HepG2 (cell line): ENCODE measurements around the gene ARHGDIA. TPM values are rescaled to one million over a fixed set of nuclear protein-coding genes. Genes with fewer than 3 reads are reported as not detected.

Experiments used
- ARID4A ChIP-seq: sonication (generic); formaldehyde crosslinking; IDR thresholded peaks from 2 replicates; pipeline ENCODE4 v1.5.0; 2020; ENCODE audit warnings: mild to moderate bottlenecking, missing genetic modification reagents, borderline replicate concordance
- ATRX ChIP-seq: sonication (generic); formaldehyde crosslinking; IDR thresholded peaks from 2 replicates; pipeline ENCODE4 v1.4.0; 2020; ENCODE audit warnings: missing genetic modification reagents, borderline replicate concordance
- CREBL2 ChIP-seq: sonication (generic); formaldehyde crosslinking; IDR thresholded peaks from 2 replicates; pipeline ENCODE4 v1.8.1; 2023; ENCODE audit warnings: missing genetic modification reagents, mild to moderate bottlenecking, borderline replicate concordance
- GZF1 ChIP-seq: sonication (generic); formaldehyde crosslinking; IDR thresholded peaks from 2 replicates; pipeline ENCODE4 v1.5.1; 2020; ENCODE audit warnings: mild to moderate bottlenecking, missing genetic modification reagents
- KDM5B ChIP-seq: sonication (generic); formaldehyde crosslinking; IDR thresholded peaks from 2 replicates; pipeline ENCODE4 v1.4.0; 2020; ENCODE audit warnings: missing genetic modification reagents, mild to moderate bottlenecking, borderline replicate concordance
- MEF2D ChIP-seq: sonication (generic); formaldehyde crosslinking; IDR thresholded peaks from 2 replicates; pipeline ENCODE4 v1.5.1; 2020; ENCODE audit warnings: mild to moderate bottlenecking, missing genetic modification reagents
- MTA1 ChIP-seq: sonication (generic); formaldehyde crosslinking; IDR thresholded peaks from 2 replicates; pipeline ENCODE4 v1.4.0; 2020; ENCODE audit warnings: missing genetic modification reagents, mild to moderate bottlenecking, borderline replicate concordance
- NCOA5 ChIP-seq: sonication (generic); formaldehyde crosslinking; IDR thresholded peaks from 2 replicates; pipeline ENCODE4 v1.4.0; 2020; ENCODE audit warnings: missing genetic modification reagents
- NFYB ChIP-seq: sonication (generic); formaldehyde crosslinking; IDR thresholded peaks from 2 replicates; pipeline ENCODE4 v1.4.0; 2020; ENCODE audit warnings: missing genetic modification reagents
- PREB ChIP-seq: sonication (generic); formaldehyde crosslinking; IDR thresholded peaks from 2 replicates; pipeline ENCODE4 v1.4.0; 2020; ENCODE audit warnings: missing genetic modification reagents
- ZBTB10 ChIP-seq: sonication (generic); formaldehyde crosslinking; IDR thresholded peaks from 2 replicates; pipeline ENCODE4 v1.4.0; 2020; ENCODE audit warnings: missing genetic modification reagents, borderline replicate concordance
- ZMYM4 ChIP-seq: sonication (generic); formaldehyde crosslinking; IDR thresholded peaks from 2 replicates; pipeline ENCODE4 v1.8.1; 2023; ENCODE audit warnings: mild to moderate bottlenecking, missing genetic modification reagents
- ZNF446 ChIP-seq: sonication (generic); formaldehyde crosslinking; IDR thresholded peaks from 2 replicates; pipeline ENCODE4 v1.5.0; 2020; ENCODE audit warnings: mild to moderate bottlenecking, missing genetic modification reagents
- ZNF589 ChIP-seq: sonication (generic); formaldehyde crosslinking; conservative IDR thresholded peaks from 2 replicates; pipeline ENCODE4 v1.8.0; 2022; ENCODE audit warnings: mild to moderate bottlenecking, moderate library complexity, missing genetic modification reagents
- ZNF609 ChIP-seq: sonication (generic); formaldehyde crosslinking; IDR thresholded peaks from 2 replicates; pipeline ENCODE4 v1.4.0; 2020; ENCODE audit warnings: mild to moderate bottlenecking, missing genetic modification reagents, borderline replicate concordance
- ZNF652 ChIP-seq: IDR thresholded peaks from 2 replicates; pipeline ENCODE4 v1.6.1; 2016; ENCODE audit warnings: low read depth, borderline replicate concordance
- ZNF782 ChIP-seq: sonication (generic); formaldehyde crosslinking; IDR thresholded peaks from 2 replicates; pipeline ENCODE4 v1.4.0; 2020; ENCODE audit warnings: missing genetic modification reagents, mild to moderate bottlenecking, borderline replicate concordance
- polyA plus RNA-seq, 8 experiments: library from polyadenylated mRNA; depleted of rRNA in 3 of 8; stranded (reverse) in 7 of 8; unstranded in 1 of 8; fragments of >200 nt; fragmentation: Illumina TruSeq in 4 of 8; extraction: Trizol in 4 of 8; gene quantifications; 2 replicates each; pipeline versions ENCODE4 v1.2.1 to v1.2.3, GENCODE V29; 2011 to 2016; ENCODE audit warnings: low read depth in 4 of 8, missing spikeins in 1 of 8, mixed read lengths in 1 of 8; ENCODE audit not compliant: insufficient read depth in 1 of 8
- total RNA-seq, 5 experiments: library from RNA; depleted of rRNA; stranded (reverse); fragments of >200 nt; fragmentation: Illumina TruSeq; extraction: Trizol; gene quantifications; 2 replicates each; pipeline ENCODE4 v1.2.3, GENCODE V29; 2016; ENCODE audit warnings: low read depth in 1 of 5

ARHGDIA gene
- total and polyA plus RNA-seq, 2 of the 13 experiments (the other 11 are each of a cell fraction or from before 2014, with no cell fraction given) = 40.0 to 64.0 TPM

GRCh38 chr17:81910840-81911276 is 39.7 kb upstream of the ARHGDIA start (continued):
- no peak for TF ChIP-seq ZNF652
- no peak for TF ChIP-seq ZNF589 (CRISPR knock-in tag)
- peak; percentile 13; the same call in 1 of the 2 replicates for TF ChIP-seq MEF2D (CRISPR knock-in tag)
- TF ChIP-seq NFYB (CRISPR knock-in tag) = no peak
- TF ChIP-seq ZNF446 (CRISPR knock-in tag) = peak; percentile 48; the same call in 1 of the 2 replicates
- TF ChIP-seq ZBTB10 (CRISPR knock-in tag) = no peak
- TF ChIP-seq CREBL2 = no peak
- no peak for TF ChIP-seq NCOA5 (CRISPR knock-in tag)
- no peak for TF ChIP-seq ATRX
- TF ChIP-seq KDM5B (CRISPR knock-in tag) = 0 out of 2 replicates have a peak, but pooled peaks have one; percentile 59
- peak; percentile 12 for TF ChIP-seq ARID4A
- no peak for TF ChIP-seq ZMYM4 (CRISPR knock-in tag)
- TF ChIP-seq PREB = no peak
- TF ChIP-seq MTA1 (CRISPR knock-in tag) = no peak
- no peak for TF ChIP-seq ZNF782 (CRISPR knock-in tag)
- no peak for TF ChIP-seq GZF1 (CRISPR knock-in tag)
- no peak for TF ChIP-seq ZNF609 (CRISPR knock-in tag)
